Activated CD8-positive, alpha-beta memory T cell treated with anti-CD3 and anti-CD28 coated beads for 36 hours (primary cell): ENCODE results near the gene KRABD2.
"Not testable (repeated sequence)": the region's sequence is repeated elsewhere in the genome, so short reads cannot be mapped to it uniquely, and the experiment has no call there.

ENCODE experiments used
- CTCF ChIA-PET: fragments of 350-600 bp; sonication (Branson Sonifier 250); formaldehyde crosslinking; loops from one replicate; lab custom pipeline; 2021; ENCODE audit warnings: antibody characterized with exemption; lab: Charles Lee
- POLR2A ChIA-PET: fragments of 350-600 bp; sonication (Branson Sonifier 250); formaldehyde crosslinking; loops from one replicate; lab custom pipeline; 2021; ENCODE audit warnings: antibody characterized with exemption; lab: Charles Lee

Gene KRABD2

GRCh38 chr17:8394497-8394896, 18.0 kb upstream of the KRABD2 start:
- CTCF ChIA-PET = interaction anchor here (0.8 to 2.5 kb wide), 2 partner anchors 11 to 19 kb away, joined by 3 to 10 read pairs; no protein-coding TSS in a partner anchor
- POLR2A ChIA-PET = not testable (repeated sequence)

- ChIA-PET CTCF (interaction anchor here (0.8 to 2.5 kb wide), 3 partner anchors 10 to 20 kb away, joined by 3 to 10 read pairs (median 3); partner anchors contain the start of gene KRABD2), POLR2A (no interaction called here)
These were observed 17.1 kb upstream of the KRABD2 start for GRCh38 chr17:8393470-8394231.

- CTCF ChIA-PET = interaction anchor here (0.8 to 2.5 kb wide), 2 partner anchors 9 to 16 kb away, joined by 3 to 10 read pairs; partner anchors contain the start of gene KRABD2
- POLR2A ChIA-PET = no interaction called here
These were observed 16.4 kb upstream of the KRABD2 start for GRCh38 chr17:8392674-8393469.

GRCh38 chr17:8392274-8392673, 15.8 kb upstream of the KRABD2 start:
- ChIA-PET CTCF (no interaction called here), POLR2A (no interaction called here)

- ChIA-PET CTCF (interaction anchor here (2.0 kb wide), 1 partner anchor 355 kb away, joined by 5 read pairs; no protein-coding TSS in a partner anchor), POLR2A (no interaction called here)
These were observed 15.2 kb upstream of the KRABD2 start for GRCh38 chr17:8391711-8392110.

GRCh38 chr17:8387914-8388651, 11.6 kb upstream of the KRABD2 start:
- ChIA-PET POLR2A (no interaction called here), CTCF (interaction anchor here (0.8 kb wide), 1 partner anchor 22 kb away, joined by 4 read pairs; no protein-coding TSS in a partner anchor)

DNA sequence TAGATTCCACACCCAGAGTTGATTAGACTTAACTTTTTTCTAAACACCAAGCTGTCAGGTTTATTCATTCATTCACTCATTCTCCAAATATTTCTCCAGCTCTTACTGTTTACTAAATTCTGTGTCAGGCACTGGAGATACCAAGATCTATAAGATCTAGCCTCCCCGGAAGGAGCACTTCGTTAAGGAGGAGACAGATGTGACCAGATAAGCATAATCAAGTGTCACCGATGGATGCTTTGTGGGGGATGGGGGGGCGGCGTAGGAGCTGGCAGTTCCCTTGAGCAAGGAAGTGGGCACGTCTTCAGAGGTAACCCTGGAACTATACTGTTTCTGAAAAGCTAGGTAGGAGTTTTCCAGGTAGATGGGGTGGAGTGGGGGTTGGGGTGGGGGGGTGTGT, 10.3 kb upstream of the KRABD2 start:
- POLR2A ChIA-PET = no interaction called here

GRCh38 chr17:8384801-8385378, 8.4 kb upstream of the KRABD2 start:
- POLR2A ChIA-PET = no interaction called here
- CTCF ChIA-PET = no interaction called here

More for the DNA sequence above, 10.3 kb upstream of the KRABD2 start:
- CTCF ChIA-PET = interaction anchor here (0.8 kb wide), 2 partner anchors 10 to 23 kb away, joined by 3 to 4 read pairs; no protein-coding TSS in a partner anchor

DNA sequence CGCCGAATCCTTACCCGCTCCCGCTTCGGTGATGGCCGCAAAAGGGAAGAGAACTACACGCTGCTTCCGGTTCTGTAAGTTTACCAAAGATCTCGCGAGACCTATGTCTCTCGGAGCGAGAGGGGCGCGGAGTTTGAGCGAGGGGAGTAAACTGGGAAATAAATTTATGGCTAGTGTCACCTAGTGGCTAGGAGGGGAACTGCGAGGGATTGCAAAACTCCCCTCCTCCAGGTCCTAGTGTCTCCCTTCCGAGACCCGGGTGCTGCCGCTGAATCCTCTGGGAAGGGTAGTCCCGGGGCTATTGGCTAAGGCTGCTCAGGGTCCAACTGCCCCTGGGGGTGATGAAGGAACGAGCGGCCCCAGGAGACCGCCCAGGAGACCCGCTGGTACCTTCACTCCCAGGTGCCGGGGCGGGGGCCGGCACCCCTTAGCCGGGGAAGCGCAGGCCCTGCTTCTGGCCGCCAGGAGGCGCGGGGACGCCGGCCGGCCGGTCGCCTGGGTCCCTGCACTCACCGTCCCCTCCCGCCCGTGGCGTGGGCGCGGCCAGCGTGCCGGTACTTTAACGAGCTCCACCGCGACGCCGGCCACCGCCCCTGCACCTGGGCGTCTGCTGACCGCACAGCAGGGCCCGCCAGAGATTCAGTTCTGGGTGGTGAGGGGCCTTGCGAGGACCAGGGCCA, 6.8 kb upstream of the KRABD2 start, which contains the start of gene RPL26:
Gene RPL26 (minus strand): TSS at position 51 of the 680 bp plus-strand sequence. CDS start 883 bp downstream, outside the sequence.
- CTCF ChIA-PET = interaction anchor here (0.6 to 1.3 kb wide), 16 partner anchors 11 to 615 kb away, joined by 3 to 10 read pairs (median 3); partner anchors contain the start of genes CCDC42 and SLC25A35
- POLR2A ChIA-PET = interaction anchor here (0.7 to 1.2 kb wide), 3 partner anchors 52 to 363 kb away, joined by 3 to 5 read pairs (median 3); partner anchors contain the start of gene NDEL1

- POLR2A ChIA-PET = interaction anchor here (0.5 to 1.6 kb wide), 3 partner anchors 56 to 263 kb away, joined by 3 to 7 read pairs (median 3); no protein-coding TSS in a partner anchor
- CTCF ChIA-PET = interaction anchor here (0.5 to 0.6 kb wide), 2 partner anchors 50 to 343 kb away, joined by 3 read pairs; no protein-coding TSS in a partner anchor
These were observed 6.3 kb upstream of the KRABD2 start for GRCh38 chr17:8382880-8383142.

DNA sequence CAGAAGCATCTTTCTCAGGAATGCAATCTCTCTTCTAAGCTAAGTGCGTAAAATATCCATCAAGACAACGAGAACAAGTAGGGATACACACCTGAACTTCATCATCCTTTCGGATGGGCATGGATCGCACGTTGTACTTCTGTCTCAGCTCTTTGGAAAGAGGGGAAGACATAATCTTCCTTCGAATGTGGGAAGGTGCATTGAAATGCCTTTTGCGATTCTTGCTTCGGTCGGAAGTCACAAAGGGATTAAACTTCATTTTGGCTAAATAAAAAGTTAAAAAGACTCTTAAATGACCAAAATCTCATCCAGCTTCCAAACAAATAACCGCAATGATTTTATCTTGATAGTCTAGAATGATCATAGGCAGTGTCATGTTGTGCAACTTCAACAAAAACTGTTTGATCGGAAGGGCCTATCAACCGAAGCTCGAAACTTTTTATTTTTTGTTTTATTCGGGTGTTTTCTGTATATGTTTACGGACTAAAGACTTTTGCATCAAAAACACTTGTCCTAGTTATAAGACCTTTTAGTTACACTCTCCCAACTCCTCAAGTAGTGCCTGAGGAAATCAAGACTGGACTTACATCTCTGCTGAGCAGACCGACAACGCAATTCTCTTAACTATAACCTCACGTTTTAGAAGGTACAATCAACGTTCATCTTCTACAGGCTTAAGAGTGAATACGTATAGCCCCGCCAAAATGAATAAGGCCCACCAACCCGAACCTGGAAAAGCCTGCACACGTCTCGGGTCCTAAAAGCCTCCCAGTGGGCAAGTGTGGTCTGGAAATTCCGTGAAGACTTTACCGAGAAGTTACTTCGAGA, 5.8 kb upstream of the KRABD2 start:
- POLR2A ChIA-PET = interaction anchor here (0.5 to 1.6 kb wide), 5 partner anchors 54 to 582 kb away, joined by 3 to 7 read pairs (median 4); no protein-coding TSS in a partner anchor
- CTCF ChIA-PET = interaction anchor here (0.5 to 0.7 kb wide), 3 partner anchors 51 to 343 kb away, joined by 3 to 4 read pairs (median 3); no protein-coding TSS in a partner anchor

DNA sequence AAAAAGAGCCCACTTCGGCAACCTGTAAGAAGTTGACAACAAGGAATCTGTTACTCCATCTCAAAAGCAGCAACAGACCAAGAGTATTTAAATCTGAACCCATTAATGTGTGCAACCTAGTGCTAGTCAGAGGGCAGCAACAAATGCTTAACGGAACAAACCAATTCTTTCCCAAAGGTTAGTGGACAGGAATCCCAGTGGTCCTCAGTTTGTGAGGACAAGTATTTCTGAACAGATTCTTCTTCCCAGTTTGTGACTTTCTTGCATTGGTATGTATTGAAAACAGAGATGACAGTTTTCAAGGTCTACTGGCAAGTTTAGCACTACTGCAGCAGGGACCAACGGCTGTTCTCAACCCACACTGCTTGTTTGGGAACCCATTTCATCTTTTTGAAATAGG, 3.5 kb upstream of the KRABD2 start:
- POLR2A ChIA-PET = no interaction called here
- CTCF ChIA-PET = no interaction called here

- POLR2A ChIA-PET = interaction anchor here (0.6 kb wide), 1 partner anchor 39 kb away, joined by 3 read pairs; no protein-coding TSS in a partner anchor
These were observed 1.6 kb upstream of the KRABD2 start for GRCh38 chr17:8378117-8378516.

DNA sequence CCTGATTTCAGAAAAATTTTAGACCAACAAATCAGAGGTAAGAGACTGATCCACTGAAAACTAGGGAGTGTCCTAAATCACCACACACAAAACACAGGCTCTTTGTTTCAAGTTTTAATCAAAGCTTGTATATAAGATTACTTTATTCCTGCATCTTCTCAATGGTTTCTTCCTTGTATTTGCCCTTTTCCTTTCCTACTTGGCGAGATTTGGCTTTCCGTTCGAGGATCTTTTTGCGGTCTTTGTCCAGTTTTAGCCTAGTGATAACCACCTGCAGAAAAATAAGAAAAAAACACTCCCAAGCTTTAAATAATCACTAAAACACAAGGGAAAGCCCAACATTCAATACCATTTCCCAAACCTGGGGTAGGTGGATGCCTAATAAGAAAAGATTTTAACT, 918 bp upstream of the KRABD2 start:
- ChIA-PET POLR2A (interaction anchor here (1.2 to 1.3 kb wide), 2 partner anchors 58 to 59 kb away, joined by 3 to 5 read pairs; partner anchors contain the start of gene NDEL1), CTCF (interaction anchor here (1.0 to 1.1 kb wide), 3 partner anchors 16 to 84 kb away, joined by 3 to 4 read pairs (median 3); no protein-coding TSS in a partner anchor)

More at GRCh38 chr17:8378117-8378516, 1.6 kb upstream of the KRABD2 start:
- CTCF ChIA-PET = not testable (repeated sequence)

DNA sequence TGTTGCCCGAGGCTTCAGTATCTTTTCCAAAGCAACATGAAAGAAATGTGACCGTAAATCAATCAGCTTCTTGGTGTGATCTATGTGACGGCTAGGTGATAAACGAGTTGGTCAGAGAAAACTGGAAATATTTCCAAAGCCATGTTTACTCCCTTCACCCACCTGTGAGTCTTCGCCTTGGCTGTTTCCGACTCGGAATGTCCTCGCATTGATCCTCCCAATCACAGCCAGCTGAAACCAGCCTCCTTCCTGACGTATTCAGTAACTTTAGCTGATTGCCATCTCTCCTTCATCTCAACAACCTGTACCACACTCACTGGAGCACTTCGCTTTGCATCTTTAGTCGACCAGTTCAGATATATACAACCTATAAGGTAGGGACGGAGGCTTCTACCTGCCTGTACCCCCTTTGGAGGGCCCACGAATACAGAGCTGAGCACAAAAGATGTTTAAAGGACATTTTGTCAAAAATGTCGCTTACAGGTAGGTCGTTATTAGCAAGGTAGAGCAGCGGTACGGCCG, 705 bp downstream of the KRABD2 start:
- POLR2A ChIA-PET = interaction anchor here (0.5 to 1.1 kb wide), 5 partner anchors 41 to 727 kb away, joined by 3 to 7 read pairs (median 4); no protein-coding TSS in a partner anchor
- CTCF ChIA-PET = interaction anchor here (0.9 to 1.5 kb wide), 4 partner anchors 15 to 80 kb away, joined by 3 to 6 read pairs (median 3); partner anchors contain the start of gene SLC25A35

DNA sequence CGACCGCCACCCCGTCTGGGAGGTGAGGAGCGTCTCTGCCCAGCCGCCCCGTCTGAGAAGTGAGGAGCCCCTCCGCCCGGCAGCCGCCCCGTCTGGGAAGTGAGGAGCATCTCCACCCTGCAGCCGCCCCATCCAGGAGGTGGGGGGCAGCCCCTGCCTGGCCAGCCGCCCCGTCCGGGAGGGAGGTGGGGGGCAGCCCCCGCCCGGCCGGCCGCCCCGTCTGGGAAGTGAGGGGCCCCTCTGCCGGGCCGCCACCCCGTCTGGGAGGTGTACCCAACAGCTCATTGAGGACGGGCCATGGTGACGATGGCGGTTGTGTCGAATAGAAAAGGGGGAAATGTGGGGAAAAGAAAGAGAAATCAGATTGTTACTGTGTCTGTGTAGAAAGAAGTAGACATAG, 2.6 kb downstream of the KRABD2 start:
- CTCF ChIA-PET, POLR2A ChIA-PET: not testable (repeated sequence)
